Panc1 (cell line): ENCODE data around the gene NOXO1.

Experiments
- TF ChIP-seq, protein P1 (sequence below): fragments of 450-650 bp; IDR thresholded peaks from 2 replicates; pipeline ENCODE4 v1.5.1; 2017; ENCODE audit warnings: mild to moderate bottlenecking
- TF ChIP-seq, protein P2 (sequence below), 2 experiments: IDR thresholded peaks; 2 replicates each; pipeline ENCODE4 v1.6.1; 2011 to 2012; ENCODE audit warnings: low read depth in 2 of 2, control low read depth in 1 of 2, low read length in 1 of 2, mild to moderate bottlenecking in 1 of 2, moderate library complexity in 1 of 2; ENCODE audit not compliant: insufficient read depth in 1 of 2

DNA sequence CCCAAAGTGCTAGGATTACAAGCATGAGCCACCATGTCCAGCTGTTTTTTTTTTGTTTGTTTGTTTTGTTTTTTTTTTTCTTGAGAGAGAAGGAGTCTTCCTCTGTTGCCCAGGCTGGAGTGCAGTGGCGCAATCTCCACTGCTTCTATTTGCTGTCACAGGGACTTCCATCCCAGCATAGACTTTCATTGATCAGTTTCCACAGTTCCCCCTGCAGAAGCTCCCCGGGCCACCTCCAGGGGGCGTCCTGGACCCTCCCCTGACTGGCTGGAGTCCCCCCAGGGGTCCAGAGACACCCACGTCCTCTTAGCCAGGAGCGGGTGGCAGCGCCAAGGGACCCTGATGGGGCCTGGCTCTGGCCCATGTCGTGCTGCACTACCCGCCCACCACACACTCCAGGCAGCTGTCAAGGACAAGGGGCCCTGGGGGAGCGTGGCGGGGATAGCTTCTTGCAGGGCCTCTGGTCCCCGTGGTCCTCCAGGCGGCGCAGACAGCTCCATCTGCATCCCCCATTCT lies 35.2 kb upstream of the NOXO1 start:
- TF ChIP-seq, protein P1, sequence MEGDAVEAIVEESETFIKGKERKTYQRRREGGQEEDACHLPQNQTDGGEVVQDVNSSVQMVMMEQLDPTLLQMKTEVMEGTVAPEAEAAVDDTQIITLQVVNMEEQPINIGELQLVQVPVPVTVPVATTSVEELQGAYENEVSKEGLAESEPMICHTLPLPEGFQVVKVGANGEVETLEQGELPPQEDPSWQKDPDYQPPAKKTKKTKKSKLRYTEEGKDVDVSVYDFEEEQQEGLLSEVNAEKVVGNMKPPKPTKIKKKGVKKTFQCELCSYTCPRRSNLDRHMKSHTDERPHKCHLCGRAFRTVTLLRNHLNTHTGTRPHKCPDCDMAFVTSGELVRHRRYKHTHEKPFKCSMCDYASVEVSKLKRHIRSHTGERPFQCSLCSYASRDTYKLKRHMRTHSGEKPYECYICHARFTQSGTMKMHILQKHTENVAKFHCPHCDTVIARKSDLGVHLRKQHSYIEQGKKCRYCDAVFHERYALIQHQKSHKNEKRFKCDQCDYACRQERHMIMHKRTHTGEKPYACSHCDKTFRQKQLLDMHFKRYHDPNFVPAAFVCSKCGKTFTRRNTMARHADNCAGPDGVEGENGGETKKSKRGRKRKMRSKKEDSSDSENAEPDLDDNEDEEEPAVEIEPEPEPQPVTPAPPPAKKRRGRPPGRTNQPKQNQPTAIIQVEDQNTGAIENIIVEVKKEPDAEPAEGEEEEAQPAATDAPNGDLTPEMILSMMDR: peak; percentile 44
- TF ChIP-seq, protein P2, sequence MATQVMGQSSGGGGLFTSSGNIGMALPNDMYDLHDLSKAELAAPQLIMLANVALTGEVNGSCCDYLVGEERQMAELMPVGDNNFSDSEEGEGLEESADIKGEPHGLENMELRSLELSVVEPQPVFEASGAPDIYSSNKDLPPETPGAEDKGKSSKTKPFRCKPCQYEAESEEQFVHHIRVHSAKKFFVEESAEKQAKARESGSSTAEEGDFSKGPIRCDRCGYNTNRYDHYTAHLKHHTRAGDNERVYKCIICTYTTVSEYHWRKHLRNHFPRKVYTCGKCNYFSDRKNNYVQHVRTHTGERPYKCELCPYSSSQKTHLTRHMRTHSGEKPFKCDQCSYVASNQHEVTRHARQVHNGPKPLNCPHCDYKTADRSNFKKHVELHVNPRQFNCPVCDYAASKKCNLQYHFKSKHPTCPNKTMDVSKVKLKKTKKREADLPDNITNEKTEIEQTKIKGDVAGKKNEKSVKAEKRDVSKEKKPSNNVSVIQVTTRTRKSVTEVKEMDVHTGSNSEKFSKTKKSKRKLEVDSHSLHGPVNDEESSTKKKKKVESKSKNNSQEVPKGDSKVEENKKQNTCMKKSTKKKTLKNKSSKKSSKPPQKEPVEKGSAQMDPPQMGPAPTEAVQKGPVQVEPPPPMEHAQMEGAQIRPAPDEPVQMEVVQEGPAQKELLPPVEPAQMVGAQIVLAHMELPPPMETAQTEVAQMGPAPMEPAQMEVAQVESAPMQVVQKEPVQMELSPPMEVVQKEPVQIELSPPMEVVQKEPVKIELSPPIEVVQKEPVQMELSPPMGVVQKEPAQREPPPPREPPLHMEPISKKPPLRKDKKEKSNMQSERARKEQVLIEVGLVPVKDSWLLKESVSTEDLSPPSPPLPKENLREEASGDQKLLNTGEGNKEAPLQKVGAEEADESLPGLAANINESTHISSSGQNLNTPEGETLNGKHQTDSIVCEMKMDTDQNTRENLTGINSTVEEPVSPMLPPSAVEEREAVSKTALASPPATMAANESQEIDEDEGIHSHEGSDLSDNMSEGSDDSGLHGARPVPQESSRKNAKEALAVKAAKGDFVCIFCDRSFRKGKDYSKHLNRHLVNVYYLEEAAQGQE (IDR thresholded peaks at IDR 0.05; ENCODE audit: insufficient read depth in 1 of 2, low read depth in 2 of 2, low read length in 1 of 2): no peak
